PC-3 (cell line): ENCODE measurements around the gene ZNF648. TPM values are rescaled to one million over a fixed set of nuclear protein-coding genes. Genes with fewer than 3 reads are reported as not detected.

Experiments
- ATAC-seq: fragments of 200-7000 bp; cut with Tn5 transposase; 2 replicates; pipeline ENCODE4 v1.9.1; 2020; ENCODE audit warnings: mild to moderate bottlenecking, moderate library complexity
- BruUV-seq: library from RNA; stranded (reverse); fragments of 400-500 nt; replicated peaks from 2 replicates; lab custom pipeline; 2021; lab: Mats Ljungman, UMichigan
- CTCF ChIA-PET: fragments of 300-600 bp; sonication (Branson Sonifier 250); formaldehyde crosslinking; loops from one replicate; lab custom pipeline; 2022; ENCODE audit warnings: antibody characterized with exemption; lab: Charles Lee
- POLR2A ChIA-PET: fragments of 300-600 bp; sonication (Branson Sonifier 250); formaldehyde crosslinking; loops from one replicate; lab custom pipeline; 2022; ENCODE audit warnings: antibody characterized with exemption; ENCODE audit not compliant: unreplicated experiment; lab: Charles Lee
- DNase-seq: peaks from one replicate; pipeline ENCODE4 v3.0.0-alpha.2; 2015
- H2AFZ ChIP-seq: fragments of 300-600 bp; sonication (generic); 2 replicates; pipeline ENCODE4 v1.6.0; 2016; ENCODE audit warnings: antibody characterized with exemption, low read length
- H3F3A ChIP-seq: fragments of 300-600 bp; sonication (generic); one replicate; pipeline ENCODE4 v1.6.0; 2017; ENCODE audit warnings: antibody characterized with exemption, low read length, control low read depth, mild to moderate bottlenecking; ENCODE audit not compliant: unreplicated experiment
- H3K27ac ChIP-seq: fragments of 300-600 bp; sonication (generic); 2 replicates; pipeline ENCODE4 v1.5.1; 2016; ENCODE audit warnings: mild to moderate bottlenecking, low read length
- H3K27me3 ChIP-seq: fragments of 300-600 bp; sonication (generic); 2 replicates; pipeline ENCODE4 v1.6.1; 2016; ENCODE audit warnings: low read length, mixed read lengths
- H3K36me3 ChIP-seq: fragments of 300-600 bp; sonication (generic); 2 replicates; pipeline ENCODE4 v1.6.1; 2016; ENCODE audit warnings: low read depth, mixed run types, low read length, mixed read lengths
- H3K4me1 ChIP-seq: fragments of 300-600 bp; sonication (generic); 2 replicates; pipeline ENCODE4 v1.5.1; 2016; ENCODE audit warnings: low read length; ENCODE audit not compliant: insufficient read depth
- H3K4me2 ChIP-seq: fragments of 300-600 bp; sonication (generic); 2 replicates; pipeline ENCODE4 v1.6.0; 2016; ENCODE audit warnings: low read length
- H3K4me3 ChIP-seq: fragments of 300-600 bp; sonication (generic); 2 replicates; pipeline ENCODE4 v1.5.1; 2016; ENCODE audit warnings: mild to moderate bottlenecking, low read length, mixed read lengths
- H3K79me2 ChIP-seq: fragments of 300-600 bp; sonication (generic); 2 replicates; pipeline ENCODE4 v1.6.1; 2017; ENCODE audit warnings: low read length, mixed read lengths
- H3K9ac ChIP-seq: fragments of 300-600 bp; sonication (generic); 2 replicates; pipeline ENCODE4 v1.6.0; 2016; ENCODE audit warnings: mild to moderate bottlenecking, low read length
- H3K9me2 ChIP-seq: fragments of 300-600 bp; sonication (generic); replicated peaks from 2 replicates; pipeline ENCODE4 v1.6.1; 2016; ENCODE audit warnings: mixed run types, low read length, mixed read lengths
- H3K9me3 ChIP-seq: fragments of 300-600 bp; sonication (generic); 2 replicates; pipeline ENCODE4 v1.6.1; 2016; ENCODE audit warnings: low read length, mixed read lengths
- H4K20me1 ChIP-seq: fragments of 300-600 bp; sonication (generic); 2 replicates; pipeline ENCODE4 v1.6.1; 2016; ENCODE audit warnings: low read length, mixed read lengths
- EZH2 ChIP-seq: fragments of 300-600 bp; sonication (generic); IDR thresholded peaks from one replicate; pipeline ENCODE4 v1.6.1; 2017; ENCODE audit warnings: antibody characterized with exemption, mild to moderate bottlenecking, low read length; ENCODE audit not compliant: unreplicated experiment
- EZH2phosphoT487 ChIP-seq: fragments of 300-600 bp; sonication (generic); IDR thresholded peaks from 2 replicates; pipeline ENCODE4 v1.6.1; 2018; ENCODE audit warnings: mild to moderate bottlenecking, antibody characterized with exemption, low read length, borderline replicate concordance
- intact Hi-C: fragments of 100-400 bp; cut with micrococcal nuclease; formaldehyde crosslinking; loops from 2 replicates; pipeline ENCODE4 v1.9.0; 2023
- total RNA-seq: library from RNA; depleted of rRNA; stranded (reverse); fragments of >200 nt; gene quantifications from 2 replicates; pipeline ENCODE4 v1.2.3, GENCODE V29; 2014
- TF ChIP-seq, protein P1 (sequence below): fragments of 300-600 bp; sonication (generic); conservative IDR thresholded peaks from 2 replicates; pipeline ENCODE4 v1.5.1; 2017; ENCODE audit warnings: antibody characterized with exemption, low read depth, mild to moderate bottlenecking, low read length

ZNF648 gene
- total RNA-seq, 1 experiment from 2014 or later = not detected

DNA sequence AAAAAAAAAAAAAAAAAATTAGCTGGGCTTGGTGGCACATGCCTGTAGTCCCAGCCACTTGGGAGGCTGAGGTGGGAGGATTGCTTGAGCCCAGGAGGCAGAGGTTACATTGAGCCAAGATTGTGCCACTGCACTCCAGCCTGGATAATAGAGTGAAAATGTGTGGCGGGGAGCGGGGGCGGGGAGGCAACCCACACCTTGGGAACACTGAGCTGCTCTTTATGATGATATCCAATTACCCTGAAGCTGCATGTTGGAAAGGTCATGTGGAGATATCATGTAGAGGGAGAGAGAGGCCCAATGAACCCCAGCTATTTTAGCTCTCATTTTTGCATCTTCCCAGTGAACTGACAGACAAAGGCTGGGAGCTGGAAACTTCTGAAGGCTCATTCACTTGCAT, 48.3 kb upstream of the ZNF648 start:
- Histone ChIP-seq H3K4me2 (no peak overlapping the region), H3K9ac (no peak overlapping the region), H3K27me3 (no peaks in the 10 kb centered on the region), H3K27ac (no peak overlapping the region), H3F3A (no peaks in the 10 kb centered on the region), H3K9me3 (no peaks in the 10 kb centered on the region), H2AFZ (no peak overlapping the region), H3K4me1 (no peaks in the 10 kb centered on the region), H3K9me2 (no peaks in the 10 kb centered on the region), H3K36me3 (no peaks in the 10 kb centered on the region), H3K4me3 (no peak overlapping the region), H3K79me2 (no peaks in the 10 kb centered on the region), H4K20me1 (no peaks in the 10 kb centered on the region)
- intact Hi-C loops = no loop called here
- CTCF ChIA-PET = interaction anchor here (0.6 kb wide), 1 partner anchor 607 kb away, joined by 3 read pairs; no protein-coding TSS in a partner anchor
- POLR2A ChIA-PET = no interaction called here
- DNase-seq (no peak), ATAC-seq (no peak)
- no TSS peak for BruUV-seq
- no peak for TF ChIP-seq EZH2phosphoT487
- no peak for TF ChIP-seq EZH2
- TF ChIP-seq, protein P1, sequence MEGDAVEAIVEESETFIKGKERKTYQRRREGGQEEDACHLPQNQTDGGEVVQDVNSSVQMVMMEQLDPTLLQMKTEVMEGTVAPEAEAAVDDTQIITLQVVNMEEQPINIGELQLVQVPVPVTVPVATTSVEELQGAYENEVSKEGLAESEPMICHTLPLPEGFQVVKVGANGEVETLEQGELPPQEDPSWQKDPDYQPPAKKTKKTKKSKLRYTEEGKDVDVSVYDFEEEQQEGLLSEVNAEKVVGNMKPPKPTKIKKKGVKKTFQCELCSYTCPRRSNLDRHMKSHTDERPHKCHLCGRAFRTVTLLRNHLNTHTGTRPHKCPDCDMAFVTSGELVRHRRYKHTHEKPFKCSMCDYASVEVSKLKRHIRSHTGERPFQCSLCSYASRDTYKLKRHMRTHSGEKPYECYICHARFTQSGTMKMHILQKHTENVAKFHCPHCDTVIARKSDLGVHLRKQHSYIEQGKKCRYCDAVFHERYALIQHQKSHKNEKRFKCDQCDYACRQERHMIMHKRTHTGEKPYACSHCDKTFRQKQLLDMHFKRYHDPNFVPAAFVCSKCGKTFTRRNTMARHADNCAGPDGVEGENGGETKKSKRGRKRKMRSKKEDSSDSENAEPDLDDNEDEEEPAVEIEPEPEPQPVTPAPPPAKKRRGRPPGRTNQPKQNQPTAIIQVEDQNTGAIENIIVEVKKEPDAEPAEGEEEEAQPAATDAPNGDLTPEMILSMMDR = no peak

GRCh38 chr1:182107209-182107608, 45.7 kb upstream of the ZNF648 start:
- no peaks in the 10 kb centered on the region for H3K79me2 ChIP-seq
- no peak overlapping the region for H2AFZ ChIP-seq
- no peak overlapping the region for H3K9ac ChIP-seq
- H3K9me3 ChIP-seq = no peaks in the 10 kb centered on the region
- POLR2A ChIA-PET = no interaction called here
- H3K4me3 ChIP-seq = no peak overlapping the region
- H3K9me2 ChIP-seq = no peaks in the 10 kb centered on the region
- H4K20me1 ChIP-seq = no peaks in the 10 kb centered on the region
- H3K4me2 ChIP-seq = no peak overlapping the region
- H3K27ac ChIP-seq = no peak overlapping the region
- H3K4me1 ChIP-seq = peaks cover 2% of the 10 kb centered on the region
- ATAC-seq (0 out of 2 replicates have a peak, but pooled peaks have one; percentile 18), DNase-seq (peak; percentile 16)
- H3F3A ChIP-seq = no peaks in the 10 kb centered on the region
- no TSS peak for BruUV-seq
- TF ChIP-seq EZH2phosphoT487 = no peak
- TF ChIP-seq, protein P1 = no peak
- no peak for TF ChIP-seq EZH2
- intact Hi-C loops = no loop called here
- H3K27me3 ChIP-seq = no peaks in the 10 kb centered on the region
- H3K36me3 ChIP-seq = no peaks in the 10 kb centered on the region
- CTCF ChIA-PET = no interaction called here

GRCh38 chr1:182102043-182102416, 40.5 kb upstream of the ZNF648 start:
- peak overlapping the region; percentile 73 for H3K4me2 ChIP-seq
- CTCF ChIA-PET = interaction anchor here (1.0 kb wide), 1 partner anchor 41 kb away, joined by 3 read pairs; no protein-coding TSS in a partner anchor

More at GRCh38 chr1:182102043-182102416, 40.5 kb upstream of the ZNF648 start:
- H3K79me2 ChIP-seq = no peaks in the 10 kb centered on the region
- DNase-seq = peak; percentile 38
- POLR2A ChIA-PET = no interaction called here
- no peaks in the 10 kb centered on the region for H3K36me3 ChIP-seq
- H2AFZ ChIP-seq = no peak overlapping the region
- H3K4me1 ChIP-seq = peaks cover 16% of the 10 kb centered on the region
- no peak overlapping the region for H3K9ac ChIP-seq
- intact Hi-C loops = no loop called here
- H3K27me3 ChIP-seq = no peaks in the 10 kb centered on the region
- H3K27ac ChIP-seq = peak overlapping the region; percentile 28; the same call in 1 of the 2 replicates
- H3K9me2 ChIP-seq = no peaks in the 10 kb centered on the region
- H3K4me3 ChIP-seq = peak overlapping the region; percentile 43; the same call in 1 of the 2 replicates
- no peak for ATAC-seq
- TF ChIP-seq EZH2phosphoT487 (no peak), EZH2 (no peak)
- TF ChIP-seq, protein P1 = no peak
- no peaks in the 10 kb centered on the region for H3F3A ChIP-seq
- no TSS peak for BruUV-seq
- H3K9me3 ChIP-seq = no peaks in the 10 kb centered on the region
- no peaks in the 10 kb centered on the region for H4K20me1 ChIP-seq
